ENCODE results near the gene P2RX7. TPM values are rescaled to one million over a fixed set of nuclear protein-coding genes. Genes with fewer than 3 reads are reported as not detected.

P2RX7 gene
- total RNA-seq, 1 donor from 2014 or later, result 0.40 TPM

- Mint-ChIP-seq H3K27ac (no peak overlapping the region), H3K4me1 (no peaks in the 10 kb centered on the region), H3K36me3 (no peaks in the 10 kb centered on the region), H3K4me3 (no peak overlapping the region), H3K27me3 (ENCODE audit: low read depth) (peaks cover 3% of the 10 kb centered on the region), H3K9me3 (no peaks in the 10 kb centered on the region)
- TF ChIP-seq CTCF (IDR thresholded peaks at IDR 0.05; ENCODE audit: unreplicated experiment), result no peak
- DNase-seq (ENCODE audit: low spot score in 2 of 2, unreplicated experiment in 2 of 2), result no peak
Measured at GRCh38 chr12:121112496-121112895, 20.2 kb upstream of the P2RX7 start.

- DNase-seq (ENCODE audit: low spot score in 2 of 2, unreplicated experiment in 2 of 2), result no peak
- H3K36me3 Mint-ChIP-seq, result no peaks in the 10 kb centered on the region
- H3K4me3 Mint-ChIP-seq, result no peak overlapping the region
- no peaks in the 10 kb centered on the region for H3K4me1 Mint-ChIP-seq
- peaks cover 3% of the 10 kb centered on the region for H3K27me3 Mint-ChIP-seq (ENCODE audit: low read depth)
- TF ChIP-seq CTCF (IDR thresholded peaks at IDR 0.05; ENCODE audit: unreplicated experiment), result no peak
- H3K9me3 Mint-ChIP-seq, result no peaks in the 10 kb centered on the region
- H3K27ac Mint-ChIP-seq, result no peak overlapping the region
Measured at GRCh38 chr12:121113057-121113456, 19.6 kb upstream of the P2RX7 start.

GRCh38 chr12:121114019-121114639 is 18.5 kb upstream of the P2RX7 start:
- Mint-ChIP-seq H3K36me3 (no peaks in the 10 kb centered on the region), H3K27me3 (ENCODE audit: low read depth) (peaks cover 8% of the 10 kb centered on the region), H3K4me3 (no peak overlapping the region), H3K27ac (no peak overlapping the region), H3K9me3 (no peaks in the 10 kb centered on the region), H3K4me1 (no peaks in the 10 kb centered on the region)
- no peak for TF ChIP-seq CTCF (IDR thresholded peaks at IDR 0.05; ENCODE audit: unreplicated experiment)
- DNase-seq (ENCODE audit: low spot score in 2 of 2, unreplicated experiment in 2 of 2), result no peak

DNA sequence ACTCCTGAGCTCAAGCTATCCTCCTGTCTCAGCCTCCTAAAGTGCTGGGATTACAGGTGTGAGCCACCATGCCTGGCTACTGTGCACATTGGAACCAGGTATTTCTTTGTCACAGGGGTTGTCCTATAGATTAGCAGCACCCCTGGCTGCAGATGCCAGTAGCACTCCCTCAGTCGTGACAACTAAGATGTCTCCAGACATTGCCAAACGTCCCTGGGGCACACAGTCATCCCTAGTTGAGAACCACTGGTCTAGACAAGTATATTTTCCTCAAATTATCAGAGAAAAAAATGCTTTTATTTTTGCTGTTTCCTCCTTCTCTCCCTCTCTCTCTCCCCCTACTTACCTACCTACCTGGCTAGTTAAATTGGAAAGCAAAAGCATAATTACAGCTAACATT is 17.9 kb upstream of the P2RX7 start:
- Mint-ChIP-seq H3K27ac (no peak overlapping the region), H3K27me3 (ENCODE audit: low read depth) (peaks cover 13% of the 10 kb centered on the region), H3K4me3 (no peak overlapping the region), H3K36me3 (no peaks in the 10 kb centered on the region), H3K4me1 (no peaks in the 10 kb centered on the region), H3K9me3 (no peaks in the 10 kb centered on the region)
- no peak for DNase-seq (ENCODE audit: low spot score in 2 of 2, unreplicated experiment in 2 of 2)
- TF ChIP-seq CTCF (IDR thresholded peaks at IDR 0.05; ENCODE audit: unreplicated experiment), result no peak

DNA sequence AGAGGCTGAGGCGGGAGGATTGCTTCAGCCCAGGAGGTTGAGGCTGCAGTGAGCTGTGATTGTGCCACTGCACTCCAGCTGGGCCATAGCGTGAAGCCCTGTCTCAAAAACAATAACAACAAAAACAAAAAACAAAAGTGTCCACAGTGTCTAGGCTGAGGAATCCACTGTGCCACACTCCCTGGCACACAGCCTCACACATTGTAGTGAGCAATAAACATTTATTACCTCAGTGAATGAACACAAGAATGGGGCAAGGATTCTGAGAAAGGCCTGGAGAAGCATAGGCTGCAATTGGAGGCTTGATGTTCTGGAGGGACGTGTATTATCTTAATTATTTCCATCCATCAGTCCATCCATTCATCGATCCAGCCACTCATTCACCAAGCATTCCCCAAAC is 17.1 kb upstream of the P2RX7 start:
- no peak for DNase-seq (ENCODE audit: low spot score in 2 of 2, unreplicated experiment in 2 of 2)
- no peaks in the 10 kb centered on the region for H3K9me3 Mint-ChIP-seq
- no peak for TF ChIP-seq CTCF (IDR thresholded peaks at IDR 0.05; ENCODE audit: unreplicated experiment)
- no peak overlapping the region for H3K27ac Mint-ChIP-seq
- peaks cover 15% of the 10 kb centered on the region for H3K27me3 Mint-ChIP-seq (ENCODE audit: low read depth)
- H3K36me3 Mint-ChIP-seq, result no peaks in the 10 kb centered on the region
- H3K4me3 Mint-ChIP-seq, result no peak overlapping the region
- no peaks in the 10 kb centered on the region for H3K4me1 Mint-ChIP-seq
